Ascending aorta (tissue), 2 donors: ENCODE data around the gene HNRNPH1. TPM values are rescaled to one million over a fixed set of nuclear protein-coding genes. Genes with fewer than 3 reads are reported as not detected.
"Not testable (repeated sequence)": the region's sequence is repeated elsewhere in the genome, so short reads cannot be mapped to it uniquely, and the experiment has no call there.

Experiments
- DNase-seq, 2 donors: peaks; one replicate each; pipeline ENCODE4 v3.0.0-alpha.2; 2019; ENCODE audit warnings: low spot score in 2 of 2
- H3K27ac ChIP-seq, 2 donors: fragments of 200-600 bp; sonication (generic); one replicate each; pipeline ENCODE4 v1.5.1; 2016 to 2017; ENCODE audit warnings: mild to moderate bottlenecking in 1 of 2
- H3K27me3 ChIP-seq: fragments of 200-600 bp; sonication (generic); one replicate; pipeline ENCODE4 v1.5.1; 2017
- H3K36me3 ChIP-seq, 2 donors: fragments of 200-600 bp; sonication (generic); one replicate each; pipeline ENCODE4 v1.5.1; 2016
- H3K4me1 ChIP-seq, 2 donors: fragments of 200-600 bp; sonication (generic); one replicate each; pipeline ENCODE4 v1.5.1; 2016 to 2017; ENCODE audit warnings: mild to moderate bottlenecking in 1 of 2
- H3K4me3 ChIP-seq, 2 donors: fragments of 200-600 bp; sonication (generic); one replicate each; pipeline ENCODE4 v1.5.1; 2016 to 2017; ENCODE audit warnings: mild to moderate bottlenecking in 1 of 2
- H3K9me3 ChIP-seq, 2 donors: fragments of 200-600 bp; sonication (generic); one replicate each; pipeline ENCODE4 v1.5.1; 2016
- intact Hi-C: fragments of 100-400 bp; cut with DNase I; formaldehyde crosslinking; loops from one replicate; pipeline ENCODE4 v1.15.1; 2023
- total RNA-seq: library from RNA; depleted of rRNA; stranded (reverse); fragments of >200 nt; gene quantifications from one replicate; pipeline ENCODE4 v1.1.0, GENCODE V29; 2016
- TF ChIP-seq, protein P1 (sequence below), 3 experiments: fragments of 200-600 bp in 2 of 3; fragments of 450-650 bp in 1 of 3; sonication (generic) in 2 of 3; IDR thresholded peaks; one replicate each; pipeline ENCODE4 v1.5.1; 2016 to 2019; ENCODE audit warnings: antibody characterized with exemption in 3 of 3, mild to moderate bottlenecking in 1 of 3, moderate library complexity in 1 of 3

Gene HNRNPH1
- total RNA-seq, 1 donor from 2014 or later = 206 TPM

DNA sequence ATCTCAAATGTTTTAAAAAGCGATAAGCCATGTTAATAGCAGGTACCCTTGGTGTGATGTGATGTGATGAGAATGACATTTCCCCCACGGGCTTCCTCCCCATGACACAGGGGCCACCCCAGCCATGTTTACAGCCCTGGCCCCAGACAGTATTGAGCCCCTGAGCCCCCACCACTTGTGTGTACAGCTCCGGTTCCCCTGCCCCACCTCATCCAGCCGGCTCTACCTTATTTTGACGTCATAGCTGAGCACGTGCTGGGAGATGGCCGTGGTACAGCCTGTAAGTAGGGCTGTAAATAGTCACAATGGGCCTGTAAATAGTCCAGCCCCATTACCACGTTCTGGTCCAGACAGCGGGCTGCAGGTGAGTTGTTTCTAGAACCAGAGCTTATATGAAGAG lies 24.9 kb upstream of the HNRNPH1 start:
- no peaks in the 10 kb centered on the region for H3K9me3 ChIP-seq
- intact Hi-C loops = no loop called here

GRCh38 chr5:179644766-179645165 lies 21.3 kb upstream of the HNRNPH1 start:
- H3K27me3 ChIP-seq, intact Hi-C loops, H3K36me3 ChIP-seq, H3K4me1 ChIP-seq, H3K9me3 ChIP-seq, DNase-seq, H3K4me3 ChIP-seq, H3K27ac ChIP-seq: not testable (repeated sequence)

More for the DNA sequence above, 24.9 kb upstream of the HNRNPH1 start:
- no peak overlapping the region for H3K4me3 ChIP-seq
- no peak for DNase-seq
- no peaks in the 10 kb centered on the region for H3K36me3 ChIP-seq
- H3K4me1 ChIP-seq = no peaks in the 10 kb centered on the region
- H3K27me3 ChIP-seq = no peaks in the 10 kb centered on the region
- TF ChIP-seq, protein P1, sequence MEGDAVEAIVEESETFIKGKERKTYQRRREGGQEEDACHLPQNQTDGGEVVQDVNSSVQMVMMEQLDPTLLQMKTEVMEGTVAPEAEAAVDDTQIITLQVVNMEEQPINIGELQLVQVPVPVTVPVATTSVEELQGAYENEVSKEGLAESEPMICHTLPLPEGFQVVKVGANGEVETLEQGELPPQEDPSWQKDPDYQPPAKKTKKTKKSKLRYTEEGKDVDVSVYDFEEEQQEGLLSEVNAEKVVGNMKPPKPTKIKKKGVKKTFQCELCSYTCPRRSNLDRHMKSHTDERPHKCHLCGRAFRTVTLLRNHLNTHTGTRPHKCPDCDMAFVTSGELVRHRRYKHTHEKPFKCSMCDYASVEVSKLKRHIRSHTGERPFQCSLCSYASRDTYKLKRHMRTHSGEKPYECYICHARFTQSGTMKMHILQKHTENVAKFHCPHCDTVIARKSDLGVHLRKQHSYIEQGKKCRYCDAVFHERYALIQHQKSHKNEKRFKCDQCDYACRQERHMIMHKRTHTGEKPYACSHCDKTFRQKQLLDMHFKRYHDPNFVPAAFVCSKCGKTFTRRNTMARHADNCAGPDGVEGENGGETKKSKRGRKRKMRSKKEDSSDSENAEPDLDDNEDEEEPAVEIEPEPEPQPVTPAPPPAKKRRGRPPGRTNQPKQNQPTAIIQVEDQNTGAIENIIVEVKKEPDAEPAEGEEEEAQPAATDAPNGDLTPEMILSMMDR (IDR thresholded peaks at IDR 0.05) = no peak
- no peak overlapping the region for H3K27ac ChIP-seq

GRCh38 chr5:179643141-179643920 lies 19.9 kb upstream of the HNRNPH1 start:
- DNase-seq, H3K4me1 ChIP-seq, H3K27me3 ChIP-seq, H3K36me3 ChIP-seq, H3K27ac ChIP-seq, H3K4me3 ChIP-seq, H3K9me3 ChIP-seq, intact Hi-C loops: not testable (repeated sequence)

DNA sequence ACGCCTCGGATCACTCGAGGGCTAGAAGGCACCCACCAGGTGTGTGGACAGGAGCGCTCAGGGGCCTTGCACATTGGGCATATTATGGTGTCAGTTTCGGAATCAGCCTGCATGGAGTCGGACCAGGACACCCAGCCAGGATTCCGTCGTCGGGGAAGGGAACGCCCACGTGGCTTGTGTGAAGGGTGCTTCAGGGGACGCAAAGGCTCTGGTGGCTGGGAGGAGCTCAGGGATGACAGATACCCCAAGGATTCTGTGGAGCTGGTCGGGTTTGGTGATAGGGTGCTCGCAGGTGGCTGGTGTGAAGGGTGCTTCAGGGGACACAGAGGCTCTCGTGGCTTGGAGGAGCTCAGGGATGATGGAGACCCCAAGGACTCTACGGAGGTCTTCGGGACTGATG lies 19.2 kb upstream of the HNRNPH1 start:
- H3K4me1 ChIP-seq, H3K4me3 ChIP-seq, H3K27me3 ChIP-seq, H3K9me3 ChIP-seq, H3K36me3 ChIP-seq, H3K27ac ChIP-seq, DNase-seq, intact Hi-C loops: not testable (repeated sequence)

DNA sequence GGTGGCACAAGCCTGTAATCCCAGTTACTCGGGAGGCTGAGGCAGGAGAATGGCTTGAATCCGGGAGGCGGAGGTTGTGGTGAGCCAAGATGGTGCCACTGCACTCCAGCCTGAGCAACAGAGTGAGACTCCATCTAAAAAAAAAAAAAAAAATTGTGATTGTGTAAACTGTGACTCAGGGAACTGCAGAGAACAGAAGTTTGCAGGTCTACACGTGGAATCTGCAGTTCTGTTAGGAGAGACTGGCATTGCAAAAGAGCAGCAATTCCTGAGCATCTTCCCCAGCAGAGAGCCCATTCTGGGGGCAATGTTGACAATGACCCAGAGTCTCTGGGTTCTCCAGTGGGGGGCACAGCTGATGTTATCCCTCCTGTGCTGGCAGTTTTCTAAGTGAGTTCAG lies 18.3 kb upstream of the HNRNPH1 start:
- H3K4me3 ChIP-seq, H3K4me1 ChIP-seq, H3K27me3 ChIP-seq, DNase-seq, H3K9me3 ChIP-seq, H3K27ac ChIP-seq, H3K36me3 ChIP-seq, intact Hi-C loops: not testable (repeated sequence)

DNA sequence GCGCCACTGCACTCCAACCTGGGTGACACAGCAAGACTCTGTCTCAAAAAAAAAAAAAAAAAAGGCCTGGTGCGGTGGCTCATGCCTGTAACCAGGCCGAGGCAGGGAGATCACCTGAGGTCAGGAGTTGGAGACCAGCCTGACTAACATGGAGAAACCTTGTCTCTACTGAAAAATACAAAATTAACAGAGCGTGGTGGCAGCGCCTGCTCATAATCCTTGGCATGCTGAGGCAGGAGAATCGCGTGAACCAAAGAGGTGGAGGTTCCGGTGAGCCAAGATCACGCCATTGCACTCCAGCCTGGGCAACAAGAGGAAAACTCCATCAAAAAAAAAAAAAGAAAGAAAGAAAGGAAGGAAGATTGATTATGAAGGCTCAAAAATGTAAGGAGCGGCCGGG lies 15.8 kb upstream of the HNRNPH1 start:
- H3K27me3 ChIP-seq, DNase-seq, H3K27ac ChIP-seq, H3K9me3 ChIP-seq, H3K36me3 ChIP-seq, H3K4me3 ChIP-seq, intact Hi-C loops, H3K4me1 ChIP-seq: not testable (repeated sequence)

DNA sequence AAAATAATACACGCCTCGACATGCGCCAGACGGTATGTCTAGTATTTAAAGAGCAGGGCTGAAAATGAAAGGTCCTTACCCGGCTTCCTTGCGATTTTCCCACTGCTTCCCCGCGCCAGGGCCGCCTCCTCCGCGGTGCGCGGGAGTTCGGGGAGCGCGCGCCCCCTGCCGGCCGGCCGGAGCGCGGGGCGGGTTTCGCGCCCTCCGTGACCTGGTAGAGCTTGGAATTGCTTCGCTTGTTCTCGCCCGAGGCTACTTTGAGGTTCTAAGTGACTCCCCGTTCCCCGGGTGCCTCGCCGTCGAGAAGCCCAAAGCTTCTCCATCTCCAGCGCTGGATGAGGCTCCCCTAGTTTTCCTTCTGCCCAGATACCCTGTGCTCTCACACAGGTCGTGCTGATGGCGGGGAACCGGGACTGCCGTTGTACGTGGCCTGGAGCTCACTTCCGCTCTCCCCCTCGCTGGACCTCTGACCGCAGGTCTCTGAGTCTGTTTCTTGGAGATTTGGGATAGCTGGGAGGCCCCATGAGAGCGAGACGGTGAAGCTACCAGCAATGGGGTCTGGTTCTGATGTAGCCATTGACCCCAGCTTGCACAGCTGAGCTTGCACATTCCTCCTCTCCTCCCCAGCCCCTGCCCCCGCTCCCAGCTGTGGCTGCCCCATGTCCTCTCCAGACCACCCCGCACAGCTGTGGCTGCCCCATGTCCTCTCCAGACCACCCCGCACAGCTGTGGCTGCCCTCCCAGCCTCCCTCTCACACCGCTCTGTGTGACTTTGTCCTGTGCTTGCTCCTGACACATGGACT lies 11.1 kb upstream of the HNRNPH1 start:
- H3K9me3 ChIP-seq, DNase-seq, H3K4me1 ChIP-seq, H3K4me3 ChIP-seq, H3K27me3 ChIP-seq, H3K27ac ChIP-seq, intact Hi-C loops, H3K36me3 ChIP-seq: not testable (repeated sequence)

DNA sequence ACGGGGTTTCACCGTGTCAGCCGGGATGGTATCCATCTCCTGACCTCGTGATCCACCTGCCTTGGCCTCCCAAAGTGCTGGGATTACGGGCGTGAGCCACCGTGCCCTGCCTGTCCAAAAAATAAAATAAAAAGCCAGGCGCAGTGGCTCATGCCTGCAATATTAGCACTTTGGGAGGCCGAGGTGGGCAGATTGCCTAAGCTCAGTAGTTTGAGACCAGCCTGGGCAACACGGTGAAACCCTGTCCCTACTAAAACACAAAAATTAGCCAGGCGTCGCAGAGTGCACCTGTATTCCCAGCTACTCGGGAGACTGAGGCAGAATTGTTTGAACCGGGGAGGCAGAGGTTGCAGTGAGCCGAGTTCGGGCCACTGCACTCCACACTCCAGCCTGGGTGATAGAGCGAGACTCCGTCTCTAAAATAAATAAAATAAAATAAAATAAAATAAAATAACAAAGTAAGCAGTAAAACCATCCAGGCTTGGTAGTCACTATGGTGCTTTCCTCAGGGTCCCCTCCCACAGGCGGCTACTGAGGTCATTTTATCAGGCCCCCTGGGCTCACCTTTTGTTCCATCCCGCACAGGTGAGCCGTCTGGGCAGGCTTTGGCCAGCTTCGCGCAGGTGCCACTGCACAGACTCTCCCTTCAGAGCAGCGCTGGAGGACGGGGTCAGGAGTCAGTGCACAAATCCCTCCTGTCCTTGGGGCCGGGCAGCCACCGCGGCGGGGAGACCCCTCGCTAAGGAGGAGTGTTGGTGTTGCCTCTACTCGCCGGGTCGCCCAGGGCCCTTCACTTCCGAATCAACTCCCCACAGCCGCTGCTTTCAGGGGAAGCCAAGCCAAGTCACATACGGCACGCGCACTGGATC lies 10.3 kb upstream of the HNRNPH1 start:
- intact Hi-C loops, H3K9me3 ChIP-seq, H3K27ac ChIP-seq, H3K36me3 ChIP-seq, H3K4me1 ChIP-seq, DNase-seq, H3K27me3 ChIP-seq: not testable (repeated sequence)
- H3K4me3 ChIP-seq = peak overlapping the region; percentile 30 to 54
